ENCODE measurements around the gene EIF4G3.
"Not testable (repeated sequence)": the region's sequence is repeated elsewhere in the genome, so short reads cannot be mapped to it uniquely, and the experiment has no call there.

EIF4G3 gene

DNA sequence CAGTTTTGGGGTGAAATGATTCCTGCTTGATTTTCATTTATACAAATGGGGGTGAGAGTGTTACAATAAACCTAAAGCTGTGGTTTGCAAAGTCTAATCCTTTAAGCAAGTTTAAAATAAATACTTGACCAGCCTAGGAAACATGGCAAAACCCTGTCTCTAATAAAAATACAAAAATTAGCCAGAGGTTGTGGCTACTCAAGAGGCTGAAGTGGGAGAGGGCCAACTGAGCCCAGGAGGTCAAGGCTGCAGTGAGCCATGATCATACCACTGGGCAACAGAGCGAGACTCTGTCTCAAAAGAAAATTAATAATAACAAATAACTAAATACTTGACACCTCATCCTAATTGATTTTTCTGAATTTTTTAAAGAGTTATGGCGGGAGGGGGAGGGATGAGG, 110.8 kb downstream of the EIF4G3 start:
- no peaks in the 10 kb centered on the region for H3K36me3 ChIP-seq (ENCODE audit: control insufficient read depth in 1 of 2, insufficient read depth in 2 of 2, low read length in 2 of 2)
- H3K4me1 ChIP-seq (ENCODE audit: control insufficient read depth in 1 of 2, insufficient read depth in 2 of 2, low read length in 2 of 2): peaks cover 3 to 9% of the 10 kb centered on the region in 2 donors
- no peaks in the 10 kb centered on the region for H3K27me3 ChIP-seq (ENCODE audit: low read depth, low read length)
- no peaks in the 10 kb centered on the region for H3K9me3 ChIP-seq (ENCODE audit: control insufficient read depth in 1 of 2, low read length in 2 of 2)
- H3K27ac ChIP-seq (ENCODE audit: low read length): no peak overlapping the region
- no peak overlapping the region for H3K4me3 ChIP-seq (ENCODE audit: low read depth in 1 of 2, low read length in 2 of 2)

DNA sequence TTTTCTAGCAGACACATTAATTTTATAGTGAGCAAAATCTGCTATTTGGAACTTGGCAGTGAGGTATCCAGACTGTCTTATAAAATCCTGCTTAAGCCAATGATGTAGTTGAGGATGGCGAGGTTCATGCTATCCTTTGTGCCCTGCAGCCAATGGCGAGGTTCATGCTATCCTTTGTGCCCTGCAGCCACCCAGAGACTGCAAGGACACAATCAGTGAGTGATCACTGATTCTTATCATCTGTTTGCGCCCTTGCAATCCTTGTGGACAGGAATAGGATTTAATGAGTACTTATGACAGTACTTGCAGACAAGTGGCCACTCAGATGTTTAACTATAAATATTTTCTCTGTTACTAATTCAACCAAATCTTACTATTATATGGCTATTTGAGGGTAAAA, 112.6 kb downstream of the EIF4G3 start:
- no peaks in the 10 kb centered on the region for H3K36me3 ChIP-seq (ENCODE audit: control insufficient read depth in 1 of 2, insufficient read depth in 2 of 2, low read length in 2 of 2)
- no peak overlapping the region for H3K27ac ChIP-seq (ENCODE audit: low read length)
- peaks cover 0 to 2% of the 10 kb centered on the region in 2 donors for H3K4me1 ChIP-seq (ENCODE audit: control insufficient read depth in 1 of 2, insufficient read depth in 2 of 2, low read length in 2 of 2)
- no peaks in the 10 kb centered on the region for H3K9me3 ChIP-seq (ENCODE audit: control insufficient read depth in 1 of 2, low read length in 2 of 2)
- no peak overlapping the region for H3K4me3 ChIP-seq (ENCODE audit: low read depth in 1 of 2, low read length in 2 of 2)
- no peaks in the 10 kb centered on the region for H3K27me3 ChIP-seq (ENCODE audit: low read depth, low read length)

DNA sequence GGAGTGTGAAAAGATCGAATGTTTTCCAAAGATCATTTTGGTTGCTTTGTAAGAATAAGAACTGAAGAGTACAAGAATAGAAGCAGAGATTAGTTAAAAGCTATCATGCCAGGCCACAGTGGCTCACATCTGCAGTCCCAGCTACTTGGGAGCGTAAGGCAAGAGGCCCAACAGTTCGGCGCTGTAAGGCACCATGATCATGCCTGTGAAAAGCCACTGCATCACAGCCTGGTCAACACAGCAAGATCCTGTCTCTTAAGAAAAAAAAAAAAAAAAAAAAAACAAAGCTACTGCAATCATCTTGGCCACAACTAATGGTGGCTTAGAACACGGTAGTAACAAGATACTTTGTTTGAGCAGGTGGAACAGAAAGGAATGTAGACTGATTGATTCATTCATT, 116.2 kb downstream of the EIF4G3 start:
- H3K27ac ChIP-seq (ENCODE audit: low read length): no peak overlapping the region
- H3K4me3 ChIP-seq (ENCODE audit: low read depth in 1 of 2, low read length in 2 of 2): no peak overlapping the region
- H3K36me3 ChIP-seq (ENCODE audit: control insufficient read depth in 1 of 2, insufficient read depth in 2 of 2, low read length in 2 of 2): no peaks in the 10 kb centered on the region

DNA sequence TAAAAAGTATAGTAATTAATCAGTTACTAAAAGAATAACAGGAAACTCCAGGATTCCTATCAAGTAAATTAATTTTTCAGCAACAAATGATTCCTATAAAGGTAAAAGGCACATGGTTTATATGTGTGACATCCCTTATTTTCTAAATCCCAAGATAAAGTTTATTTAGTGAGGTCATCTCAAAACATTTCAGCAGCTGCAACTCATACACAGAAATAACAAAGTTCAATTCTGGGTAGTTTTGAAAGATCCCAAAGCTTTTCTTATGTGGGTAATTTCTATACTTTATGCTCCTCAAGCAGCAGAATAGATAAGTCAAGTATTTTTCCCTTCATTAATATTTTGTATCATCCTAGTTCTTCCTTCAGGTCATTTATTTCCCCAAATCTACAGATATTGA, 117.7 kb downstream of the EIF4G3 start:
- Histone ChIP-seq H3K36me3 (ENCODE audit: control insufficient read depth in 1 of 2, insufficient read depth in 2 of 2, low read length in 2 of 2) (no peaks in the 10 kb centered on the region), H3K27me3 (ENCODE audit: low read depth, low read length) (no peaks in the 10 kb centered on the region), H3K27ac (ENCODE audit: low read length) (no peak overlapping the region), H3K4me3 (ENCODE audit: low read depth in 1 of 2, low read length in 2 of 2) (no peak overlapping the region), H3K9me3 (ENCODE audit: control insufficient read depth in 1 of 2, low read length in 2 of 2) (no peaks in the 10 kb centered on the region), H3K4me1 (ENCODE audit: control insufficient read depth in 1 of 2, insufficient read depth in 2 of 2, low read length in 2 of 2) (no peaks in the 10 kb centered on the region)

More for the DNA sequence above, 116.2 kb downstream of the EIF4G3 start:
- Histone ChIP-seq H3K4me1 (ENCODE audit: control insufficient read depth in 1 of 2, insufficient read depth in 2 of 2, low read length in 2 of 2) (no peaks in the 10 kb centered on the region), H3K27me3 (ENCODE audit: low read depth, low read length) (no peaks in the 10 kb centered on the region), H3K9me3 (ENCODE audit: control insufficient read depth in 1 of 2, low read length in 2 of 2) (no peaks in the 10 kb centered on the region)

DNA sequence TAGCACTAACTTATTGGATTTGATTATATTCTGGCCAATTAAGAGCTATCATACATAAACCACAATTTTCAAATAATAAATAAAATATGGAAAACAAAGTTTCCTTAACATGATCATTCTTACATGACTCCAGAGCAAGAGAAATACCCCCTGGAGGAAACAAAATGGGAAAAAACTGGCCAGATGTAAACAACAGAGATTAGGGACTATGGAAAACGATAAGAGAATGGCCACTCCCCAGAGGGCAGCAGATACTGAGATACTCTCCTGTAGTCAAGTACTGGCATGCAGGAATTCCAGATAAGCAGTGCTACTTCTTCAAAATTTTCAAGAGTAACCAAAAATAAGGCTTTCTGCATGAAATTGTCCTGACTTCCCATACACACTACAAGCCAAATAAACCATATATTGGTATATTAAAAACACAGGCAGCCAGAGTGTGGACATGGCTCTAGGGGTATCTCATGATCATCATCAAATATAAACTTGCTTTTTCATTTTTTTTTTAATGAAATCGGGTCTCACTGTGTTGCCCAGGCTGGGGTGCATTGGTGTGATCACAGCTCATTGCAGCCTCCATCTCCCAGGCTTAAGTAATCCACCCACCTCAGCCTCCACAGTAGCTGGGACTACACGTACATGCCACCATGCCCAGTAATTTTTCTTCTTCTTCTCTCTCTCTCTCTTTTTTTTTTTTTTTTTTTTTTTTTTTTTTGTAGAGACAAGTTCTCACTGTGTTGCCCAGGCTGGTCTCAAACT, 118.5 kb downstream of the EIF4G3 start:
- no peaks in the 10 kb centered on the region for H3K4me1 ChIP-seq (ENCODE audit: control insufficient read depth in 1 of 2, insufficient read depth in 2 of 2, low read length in 2 of 2)
- H3K27ac ChIP-seq (ENCODE audit: low read length): no peak overlapping the region
- no peaks in the 10 kb centered on the region for H3K36me3 ChIP-seq (ENCODE audit: control insufficient read depth in 1 of 2, insufficient read depth in 2 of 2, low read length in 2 of 2)
- no peaks in the 10 kb centered on the region for H3K27me3 ChIP-seq (ENCODE audit: low read depth, low read length)
- H3K9me3 ChIP-seq (ENCODE audit: control insufficient read depth in 1 of 2, low read length in 2 of 2): no peaks in the 10 kb centered on the region
- H3K4me3 ChIP-seq (ENCODE audit: low read depth in 1 of 2, low read length in 2 of 2): no peak overlapping the region

DNA sequence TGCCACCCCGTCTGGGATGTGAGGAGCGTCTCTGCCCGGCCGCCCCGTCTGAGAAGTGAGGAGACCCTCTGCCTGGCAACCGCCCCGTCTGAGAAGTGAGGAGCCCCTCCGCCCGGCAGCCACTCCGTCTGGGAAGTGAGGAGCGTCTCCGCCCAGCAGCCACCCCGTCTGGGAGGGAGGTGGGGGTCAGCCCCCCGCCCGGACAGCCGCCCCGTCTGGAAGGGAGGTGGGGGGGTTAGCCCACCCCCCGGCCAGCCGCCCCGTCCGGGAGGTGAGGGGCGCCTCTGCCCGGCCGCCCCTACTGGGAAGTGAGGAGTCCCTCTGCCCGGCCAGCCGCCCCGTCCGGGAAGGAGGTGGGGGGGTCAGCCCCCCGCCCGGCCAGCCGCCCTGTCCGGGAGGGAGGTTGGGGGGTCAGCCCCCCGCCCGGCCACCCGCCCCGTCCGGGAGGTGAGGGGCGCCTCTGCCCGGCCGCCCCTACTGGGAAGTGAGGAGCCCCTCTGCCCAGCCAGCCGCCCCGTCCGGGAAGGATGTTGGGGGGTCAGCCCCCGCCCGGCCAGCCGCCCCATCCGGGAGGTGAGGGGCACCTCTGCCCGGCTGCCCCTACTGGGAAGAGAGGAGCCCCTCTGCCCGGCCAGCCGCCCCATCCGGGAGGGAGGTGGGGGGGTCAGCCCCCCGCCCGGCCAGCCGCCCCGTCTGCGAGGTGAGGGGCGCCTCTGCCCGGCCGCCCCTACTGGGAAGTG, 123.3 kb downstream of the EIF4G3 start:
- H3K36me3 ChIP-seq (ENCODE audit: control insufficient read depth in 1 of 2, insufficient read depth in 2 of 2, low read length in 2 of 2); H3K4me1 ChIP-seq (ENCODE audit: control insufficient read depth in 1 of 2, insufficient read depth in 2 of 2, low read length in 2 of 2); H3K27ac ChIP-seq (ENCODE audit: low read length); H3K9me3 ChIP-seq (ENCODE audit: control insufficient read depth in 1 of 2, low read length in 2 of 2); H3K27me3 ChIP-seq (ENCODE audit: low read depth, low read length); H3K4me3 ChIP-seq (ENCODE audit: low read depth in 1 of 2, low read length in 2 of 2): not testable (repeated sequence)

DNA sequence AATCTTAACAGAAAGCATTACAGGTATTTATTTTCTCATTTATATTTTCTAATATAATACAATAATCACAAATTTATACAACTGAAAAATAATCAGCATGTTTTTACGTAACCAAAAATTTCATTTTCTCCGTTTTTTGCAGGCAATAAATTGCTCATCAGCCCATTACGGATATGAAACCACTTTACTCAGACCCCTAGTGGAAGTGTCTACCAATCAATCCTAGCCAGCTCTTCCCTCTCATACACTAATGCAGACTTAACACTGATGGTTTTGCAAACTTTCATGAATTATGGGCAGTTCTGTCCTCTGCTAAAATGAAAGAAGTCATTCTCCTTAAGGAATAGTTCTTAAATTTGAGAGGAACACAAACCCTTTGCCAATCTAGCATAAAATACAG, 124.7 kb downstream of the EIF4G3 start:
- Histone ChIP-seq H3K27me3 (ENCODE audit: low read depth, low read length) (no peaks in the 10 kb centered on the region), H3K4me1 (ENCODE audit: control insufficient read depth in 1 of 2, insufficient read depth in 2 of 2, low read length in 2 of 2) (no peaks in the 10 kb centered on the region), H3K9me3 (ENCODE audit: control insufficient read depth in 1 of 2, low read length in 2 of 2) (no peaks in the 10 kb centered on the region), H3K27ac (ENCODE audit: low read length) (no peak overlapping the region), H3K36me3 (ENCODE audit: control insufficient read depth in 1 of 2, insufficient read depth in 2 of 2, low read length in 2 of 2) (no peaks in the 10 kb centered on the region), H3K4me3 (ENCODE audit: low read depth in 1 of 2, low read length in 2 of 2) (no peak overlapping the region)

DNA sequence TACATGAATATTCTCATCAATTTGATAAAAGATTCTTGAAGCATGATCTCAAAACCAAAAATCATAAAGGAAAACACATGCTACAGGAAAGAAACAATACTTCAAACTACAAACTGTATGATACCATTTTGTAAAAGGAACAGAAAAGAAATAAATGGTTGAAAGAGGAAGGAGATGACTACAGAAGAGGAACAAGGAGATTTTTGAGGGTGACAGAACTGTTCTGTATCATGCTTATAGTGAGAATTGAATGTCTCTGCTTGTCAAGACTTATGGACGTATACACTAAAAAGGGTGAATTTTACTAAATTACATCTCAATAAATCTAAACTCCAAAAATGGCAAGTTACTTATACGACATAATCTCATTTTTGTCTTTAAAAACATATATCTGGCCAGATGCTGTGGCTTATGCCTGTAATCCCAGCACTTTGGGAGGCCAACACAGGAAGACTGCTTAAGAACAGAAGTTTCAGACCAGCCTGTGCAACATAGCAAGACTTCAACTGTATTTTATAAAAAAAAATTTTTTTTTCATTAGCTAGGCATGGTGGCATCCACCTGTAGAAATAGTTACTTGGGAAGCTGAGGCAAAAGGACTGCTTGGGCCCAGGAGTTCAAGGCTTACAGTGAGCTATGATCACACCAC, 125.4 kb downstream of the EIF4G3 start:
- H3K4me3 ChIP-seq (ENCODE audit: low read depth in 1 of 2, low read length in 2 of 2): no peak overlapping the region
- no peaks in the 10 kb centered on the region for H3K27me3 ChIP-seq (ENCODE audit: low read depth, low read length)
- no peaks in the 10 kb centered on the region for H3K9me3 ChIP-seq (ENCODE audit: control insufficient read depth in 1 of 2, low read length in 2 of 2)
- no peaks in the 10 kb centered on the region for H3K4me1 ChIP-seq (ENCODE audit: control insufficient read depth in 1 of 2, insufficient read depth in 2 of 2, low read length in 2 of 2)
- H3K36me3 ChIP-seq (ENCODE audit: control insufficient read depth in 1 of 2, insufficient read depth in 2 of 2, low read length in 2 of 2): no peaks in the 10 kb centered on the region
- H3K27ac ChIP-seq (ENCODE audit: low read length): no peak overlapping the region

DNA sequence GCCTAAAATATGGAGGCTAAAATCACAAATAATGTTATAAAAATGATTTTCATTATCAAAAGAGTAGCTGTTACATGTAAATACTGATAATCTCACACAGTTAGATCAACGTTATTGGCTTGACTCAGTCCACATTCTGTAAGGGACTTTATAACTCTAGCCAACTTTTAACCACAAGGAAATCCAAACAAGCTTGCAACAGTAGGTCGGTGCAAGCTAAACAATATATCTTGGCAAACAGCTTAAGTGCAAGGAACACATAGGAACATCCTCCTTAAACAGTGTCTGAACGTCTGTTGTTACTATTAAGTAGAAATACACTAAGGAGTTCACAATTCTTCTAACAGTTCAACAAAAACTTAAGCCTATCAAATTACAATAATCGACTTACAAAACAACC, 126.7 kb downstream of the EIF4G3 start:
- H3K9me3 ChIP-seq (ENCODE audit: control insufficient read depth in 1 of 2, low read length in 2 of 2): no peaks in the 10 kb centered on the region

DNA sequence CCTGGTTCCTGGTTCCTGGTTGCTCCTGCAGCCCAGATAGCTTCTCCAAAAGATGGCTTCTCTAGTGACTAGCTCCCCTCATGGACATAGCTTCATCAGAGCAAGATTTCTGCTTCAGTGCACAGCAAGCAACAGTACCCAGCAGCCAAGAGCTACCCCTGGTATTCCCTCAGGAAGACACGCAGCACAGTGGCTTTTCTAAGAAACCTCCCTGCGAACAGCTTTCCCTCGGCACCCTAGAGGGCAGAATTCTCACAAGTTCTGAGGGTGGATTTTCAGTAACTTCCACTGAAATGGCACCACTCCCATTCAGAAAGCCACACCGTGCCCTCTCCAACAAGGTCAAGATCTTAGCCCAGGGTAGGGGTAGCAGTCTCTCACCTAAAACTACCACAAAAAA, 128.2 kb downstream of the EIF4G3 start:
- Histone ChIP-seq H3K4me1 (ENCODE audit: control insufficient read depth in 1 of 2, insufficient read depth in 2 of 2, low read length in 2 of 2) (peaks cover 0 to 9% of the 10 kb centered on the region in 2 donors), H3K36me3 (ENCODE audit: control insufficient read depth in 1 of 2, insufficient read depth in 2 of 2, low read length in 2 of 2) (no peaks in the 10 kb centered on the region), H3K27me3 (ENCODE audit: low read depth, low read length) (no peaks in the 10 kb centered on the region), H3K27ac (ENCODE audit: low read length) (no peak overlapping the region), H3K9me3 (ENCODE audit: control insufficient read depth in 1 of 2, low read length in 2 of 2) (no peaks in the 10 kb centered on the region), H3K4me3 (ENCODE audit: low read depth in 1 of 2, low read length in 2 of 2) (no peak overlapping the region)

More for the DNA sequence above, 126.7 kb downstream of the EIF4G3 start:
- Histone ChIP-seq H3K27ac (ENCODE audit: low read length) (peak overlapping the region; percentile 51), H3K4me1 (ENCODE audit: control insufficient read depth in 1 of 2, insufficient read depth in 2 of 2, low read length in 2 of 2) (peaks cover 0 to 5% of the 10 kb centered on the region in 2 donors), H3K4me3 (ENCODE audit: low read depth in 1 of 2, low read length in 2 of 2) (no peak overlapping the region), H3K27me3 (ENCODE audit: low read depth, low read length) (no peaks in the 10 kb centered on the region), H3K36me3 (ENCODE audit: control insufficient read depth in 1 of 2, insufficient read depth in 2 of 2, low read length in 2 of 2) (no peaks in the 10 kb centered on the region)

DNA sequence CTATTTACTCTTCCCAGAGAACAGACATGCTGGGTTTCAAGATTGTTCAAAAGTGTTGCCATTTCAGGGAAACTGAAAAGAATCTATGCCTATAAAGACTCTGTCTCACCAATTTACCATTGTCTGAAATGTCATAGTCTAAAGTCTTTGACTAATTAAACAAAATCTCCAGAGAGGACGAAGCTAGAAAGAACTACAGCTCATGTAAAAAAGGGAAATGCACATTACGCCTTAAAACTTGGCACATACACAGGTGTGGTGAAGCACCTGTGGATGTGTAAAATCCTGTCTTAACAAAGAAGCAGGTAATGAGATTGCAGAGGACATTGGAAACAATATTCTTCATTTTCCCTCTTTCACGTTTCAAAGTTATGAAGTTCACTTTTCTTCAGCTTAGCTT, 130.6 kb downstream of the EIF4G3 start:
- Histone ChIP-seq H3K36me3 (ENCODE audit: control insufficient read depth in 1 of 2, insufficient read depth in 2 of 2, low read length in 2 of 2) (no peaks in the 10 kb centered on the region), H3K4me1 (ENCODE audit: control insufficient read depth in 1 of 2, insufficient read depth in 2 of 2, low read length in 2 of 2) (peaks cover 0 to 9% of the 10 kb centered on the region in 2 donors), H3K27ac (ENCODE audit: low read length) (no peak overlapping the region), H3K9me3 (ENCODE audit: control insufficient read depth in 1 of 2, low read length in 2 of 2) (no peaks in the 10 kb centered on the region), H3K27me3 (ENCODE audit: low read depth, low read length) (no peaks in the 10 kb centered on the region), H3K4me3 (ENCODE audit: low read depth in 1 of 2, low read length in 2 of 2) (no peak overlapping the region)

Measured in muscle layer of duodenum (tissue), 2 donors.